NCI-H460 (cell line): ENCODE results near the gene FHL5. TPM values are rescaled to one million over a fixed set of nuclear protein-coding genes. Genes with fewer than 3 reads are reported as not detected.

ENCODE experiments used
- small RNA-seq, 2 experiments: library from RNA; depleted of rRNA; stranded (forward); fragments of <200 nt; gene quantifications; one replicate each; pipeline ENCODE3, GENCODE V24; 2014
- total RNA-seq: library from RNA; depleted of rRNA; stranded (reverse); fragments of >200 nt; shearing (Covaris generic); gene quantifications from 2 replicates; pipeline ENCODE4 v1.2.3, GENCODE V29; 2014; rRNA removed

The FHL5 gene
- total RNA-seq, 1 experiment from 2014 or later: not detected

Small RNA genes lying within 50 kb of the gene (small RNA-seq; reads per million reads assigned to genes)
- 0 reads per million in 2 experiments for gene RNU4-70P

Other genes with a start within 250 kb of the FHL5 start
- gene UFL1, start 41.3 kb upstream of the FHL5 start, total RNA-seq: 24.8 and 33.1 TPM in 2 replicates